Activated CD4-positive, alpha-beta T cell treated with anti-CD3 and anti-CD28 coated beads, Interleukin-2, amount 50 U/mL, for 4 hours (primary cell): ENCODE measurements around the gene PRKN.

Experiments used
- DNase-seq, 2 experiments: peaks; one replicate each; pipeline ENCODE4 v3.0.0-alpha.2; 2020

Gene PRKN

DNA sequence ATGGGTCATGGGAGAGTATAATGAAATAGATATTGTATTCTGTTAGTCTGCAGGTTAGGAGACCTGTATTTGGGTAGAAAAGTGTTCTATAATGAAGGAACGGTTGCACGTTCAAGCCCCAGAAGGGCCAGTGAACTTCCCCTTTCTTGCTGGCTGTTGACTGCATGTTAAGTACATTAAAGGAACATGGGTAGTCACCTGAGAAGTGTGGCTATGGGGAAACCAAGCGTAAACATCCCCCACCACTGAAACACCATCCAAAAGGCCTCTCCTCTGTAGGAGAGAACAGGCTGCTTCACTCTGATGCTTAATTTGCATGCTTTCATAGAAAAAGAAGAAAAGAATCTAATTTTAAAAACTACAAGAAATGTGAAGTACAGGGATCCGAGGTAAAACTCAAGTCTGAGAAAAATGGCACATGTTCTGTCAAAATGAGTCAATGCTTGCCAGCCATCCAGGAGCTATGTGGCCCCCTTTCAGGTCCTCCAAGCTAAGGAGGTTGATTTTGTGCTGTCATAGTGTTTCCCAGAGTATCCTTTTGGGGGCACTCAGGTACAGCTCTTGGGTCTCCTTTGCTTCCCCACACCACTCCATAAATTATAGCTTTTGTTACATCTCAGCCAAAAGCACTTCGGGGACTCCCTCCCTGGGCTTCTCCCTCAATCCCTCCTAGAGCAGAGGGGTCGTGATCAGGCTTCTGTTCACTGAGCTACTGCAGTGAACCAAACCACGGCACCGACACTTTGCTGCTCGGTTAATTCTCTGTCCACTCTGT, 1170.0 kb downstream of the PRKN start:
- DNase-seq = no peak

DNA sequence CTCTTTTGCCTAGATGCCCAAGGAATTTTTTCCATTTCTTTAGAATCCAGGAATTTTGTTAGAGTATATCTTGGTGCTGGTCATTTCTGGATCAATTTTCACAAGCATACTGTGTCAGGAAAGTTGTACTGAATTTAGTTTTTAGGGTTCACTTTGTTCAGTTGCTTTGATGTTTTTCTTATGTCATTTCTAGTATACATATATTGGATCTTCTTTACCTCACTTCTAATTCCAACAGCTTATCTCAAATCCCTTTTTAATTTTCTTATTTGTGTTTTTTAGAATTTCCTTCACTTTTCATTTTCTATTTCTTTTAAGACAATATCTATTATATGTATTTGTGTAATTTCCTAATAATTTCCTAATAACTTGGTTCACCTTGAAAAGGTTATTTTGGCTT, 1172.7 kb downstream of the PRKN start:
- no peak for DNase-seq

DNA sequence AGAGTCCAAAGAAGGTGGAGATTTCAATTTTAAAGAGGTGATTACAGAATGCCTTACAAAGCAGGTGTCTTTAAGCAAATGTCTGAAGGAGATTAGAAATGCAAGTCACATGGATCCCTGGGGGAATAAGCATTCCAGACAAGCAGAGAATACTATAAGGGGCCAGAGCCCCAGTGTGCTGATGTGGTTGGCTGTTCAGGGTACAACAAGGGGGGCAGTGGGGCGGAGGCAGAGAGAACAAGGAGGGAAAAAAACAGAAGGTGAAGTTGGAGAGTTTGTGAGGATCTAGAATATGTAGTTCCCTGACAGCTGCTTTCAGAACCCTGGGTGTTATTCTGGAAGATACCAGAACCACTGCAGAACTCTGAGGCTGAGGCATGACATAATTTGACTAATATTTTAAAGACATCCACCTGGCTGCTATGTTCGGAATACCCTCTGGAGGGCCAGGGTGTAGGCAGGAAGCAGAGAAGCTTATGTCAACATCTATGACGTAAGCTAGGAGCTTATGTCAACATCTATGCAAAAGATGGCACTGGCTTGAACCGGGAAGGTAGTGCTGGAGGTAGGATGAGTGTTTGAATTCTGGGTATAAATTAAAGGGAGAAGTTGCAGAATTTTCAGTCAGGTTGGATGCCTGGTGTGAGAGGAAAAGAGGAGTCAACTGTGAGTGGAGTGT, 1177.5 kb downstream of the PRKN start:
- DNase-seq = no peak

DNA sequence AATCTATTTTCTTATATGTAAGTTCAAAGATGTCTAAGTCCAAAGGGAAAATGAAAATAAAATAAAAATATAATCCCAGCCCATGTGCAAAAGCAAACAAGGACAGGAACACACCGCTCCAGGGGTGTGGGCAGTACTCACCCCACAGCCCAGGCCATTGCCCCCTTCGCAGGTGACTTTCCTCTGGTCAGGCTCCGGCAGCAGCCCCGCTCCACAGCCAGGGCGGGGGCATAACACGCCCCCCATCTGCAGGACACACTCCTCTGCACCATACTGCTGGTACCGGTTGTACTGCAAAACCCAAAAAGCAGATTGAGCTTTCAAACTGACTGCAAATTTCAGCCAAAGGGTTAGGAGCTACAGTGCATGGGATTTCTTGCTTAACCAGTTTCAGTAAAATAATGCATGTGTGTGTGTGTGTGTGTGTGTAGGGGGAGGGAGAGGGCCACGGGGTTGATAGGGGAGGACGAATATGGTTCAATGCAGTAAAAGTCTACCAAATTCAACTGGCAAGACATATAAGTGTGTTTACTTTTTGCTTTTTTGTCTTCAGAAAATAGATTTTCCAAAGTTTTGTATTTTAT, 1178.8 kb downstream of the PRKN start:
- DNase-seq = no peak

DNA sequence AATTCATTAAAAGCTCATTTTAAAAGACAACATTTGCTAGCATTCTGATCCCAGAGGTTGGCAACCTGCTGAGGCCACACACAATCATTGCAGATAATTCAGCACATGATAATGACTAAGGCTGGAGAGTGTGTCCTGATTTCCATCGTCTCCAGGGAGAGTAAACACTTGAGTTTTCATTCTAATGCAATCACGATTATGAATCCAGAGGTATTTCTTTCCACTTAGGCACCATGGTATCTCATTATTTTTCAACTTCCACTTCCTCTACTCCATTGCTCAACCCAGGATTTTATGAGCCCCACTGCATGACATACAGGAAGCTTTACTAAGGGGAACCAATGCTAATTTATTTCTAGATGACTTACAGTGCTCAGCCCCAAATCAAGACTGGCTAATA, 1179.9 kb downstream of the PRKN start:
- no peak for DNase-seq

DNA sequence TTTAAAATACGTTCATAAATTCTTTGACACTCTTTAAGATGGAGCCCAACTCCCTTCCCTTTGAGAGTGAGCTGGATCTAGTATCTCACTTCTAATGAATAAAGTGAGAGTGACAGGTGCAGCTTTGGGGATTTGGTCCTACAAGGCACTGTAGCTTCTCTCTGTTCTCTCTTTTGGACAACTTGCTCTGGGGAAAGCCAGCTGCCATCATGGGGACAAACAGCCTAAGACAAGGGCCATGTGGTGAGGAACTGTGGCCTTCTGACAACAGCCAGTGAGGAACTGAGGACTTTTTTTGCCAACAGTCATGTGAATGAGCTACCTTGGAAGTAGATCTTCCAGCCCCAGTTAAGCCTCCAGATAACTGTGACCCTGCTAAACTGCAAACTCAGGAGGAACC, 1180.9 kb downstream of the PRKN start:
- DNase-seq = no peak

DNA sequence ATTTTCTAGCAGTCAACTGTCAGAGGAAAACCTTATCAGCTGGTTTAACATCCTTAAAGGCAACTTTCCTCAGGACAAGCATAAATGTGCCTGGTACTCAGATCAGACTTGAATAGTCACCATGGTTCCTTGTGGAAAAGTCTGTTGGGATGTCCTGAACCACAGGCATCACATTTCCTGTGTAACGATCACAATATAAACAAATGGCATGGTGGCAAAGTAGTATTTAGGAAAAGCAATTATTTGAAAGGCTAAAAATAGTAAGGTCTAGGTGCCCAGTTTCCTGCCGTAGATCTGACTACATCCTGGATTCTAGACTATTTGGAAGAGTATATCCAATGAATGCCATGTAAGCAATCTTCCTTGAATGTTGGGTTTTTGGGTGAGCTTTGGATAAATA, 1181.8 kb downstream of the PRKN start:
- no peak for DNase-seq

DNA sequence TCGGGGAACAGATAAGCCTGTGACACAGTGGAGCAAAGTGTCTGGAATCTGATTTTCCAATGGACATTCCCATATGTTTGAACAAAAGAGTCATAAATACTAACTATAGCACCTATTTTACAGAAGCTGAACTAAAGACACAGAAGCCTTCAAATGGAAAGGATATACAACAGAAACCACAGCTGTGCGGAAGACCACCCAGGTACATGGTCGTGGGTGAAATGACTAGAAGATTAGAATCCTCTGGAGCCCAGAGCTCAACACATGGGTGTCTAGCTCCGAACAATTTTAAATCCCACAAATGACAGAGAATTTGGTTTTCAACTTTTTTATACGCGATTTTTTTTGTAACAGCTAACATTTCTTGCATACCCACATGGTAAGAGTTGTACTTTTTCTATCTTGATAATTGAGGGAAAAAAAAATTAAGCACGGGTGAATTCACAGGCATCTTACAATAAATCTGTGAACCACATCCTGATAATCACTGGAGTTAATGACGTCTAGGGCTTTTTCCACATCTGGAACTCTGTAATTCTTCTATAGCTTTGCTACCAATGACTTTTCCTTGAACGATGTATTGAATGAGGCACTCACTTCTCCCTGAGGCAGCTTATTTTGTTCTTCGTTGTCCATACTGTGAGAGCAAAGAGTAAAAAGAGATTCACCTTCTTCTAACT, 1182.6 kb downstream of the PRKN start:
- DNase-seq = no peak

DNA sequence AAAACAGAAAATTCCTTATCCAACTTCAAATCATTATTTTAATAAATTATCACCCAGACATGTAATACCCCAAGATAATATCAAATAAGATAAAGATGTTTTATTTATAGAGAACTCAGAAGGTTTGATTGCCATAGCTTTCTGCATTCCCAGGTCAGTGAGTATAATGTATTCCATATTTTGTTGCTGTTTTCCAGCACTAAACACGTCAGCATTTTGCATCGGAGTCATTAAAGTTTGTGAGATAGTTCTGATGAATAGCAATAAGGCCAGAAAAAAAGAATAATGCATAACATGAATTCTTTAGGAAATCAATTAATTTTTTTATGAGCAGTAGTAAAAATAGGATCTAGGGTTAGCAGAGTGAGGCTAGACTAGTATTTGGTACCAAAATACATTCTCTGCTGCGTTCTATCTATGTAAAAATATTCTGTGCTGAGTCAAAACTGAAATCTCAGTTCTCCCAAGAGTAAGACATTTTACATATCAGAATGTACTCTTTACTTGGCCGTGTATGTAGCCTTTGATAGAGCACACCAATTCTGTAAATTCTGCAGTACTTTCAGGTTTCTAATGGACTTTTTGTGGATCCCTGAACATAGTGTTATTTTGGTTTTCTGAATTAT, 1183.8 kb downstream of the PRKN start:
- no peak for DNase-seq

DNA sequence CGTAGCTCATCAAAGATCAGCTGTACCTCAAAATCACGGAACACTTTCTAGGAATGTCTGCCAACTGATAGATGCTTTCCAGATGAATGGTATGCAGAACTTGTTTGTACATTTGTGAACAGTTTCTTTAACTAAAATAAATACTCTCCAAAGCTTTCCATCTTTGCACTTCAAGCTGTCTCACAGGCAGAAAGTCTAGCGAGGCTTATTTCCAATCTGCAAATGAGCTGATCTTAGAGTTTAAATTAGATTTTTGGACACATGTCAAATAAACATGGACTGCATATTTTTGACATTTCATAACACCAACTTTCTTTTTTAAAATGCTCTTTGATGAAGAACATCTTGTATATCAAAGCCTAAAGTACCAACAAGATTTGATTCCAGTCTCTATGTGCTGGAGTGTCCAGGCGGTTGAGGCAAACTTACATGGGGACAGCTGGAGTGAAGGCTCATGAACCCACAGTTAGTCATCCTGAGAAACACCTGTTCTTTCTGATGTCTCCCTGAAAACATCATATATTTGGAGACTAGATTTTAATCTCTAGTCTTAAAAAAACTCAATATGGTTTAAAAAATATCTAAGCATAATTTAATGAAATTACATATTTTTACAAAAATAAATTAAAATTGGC, 1185.1 kb downstream of the PRKN start:
- DNase-seq = no peak

DNA sequence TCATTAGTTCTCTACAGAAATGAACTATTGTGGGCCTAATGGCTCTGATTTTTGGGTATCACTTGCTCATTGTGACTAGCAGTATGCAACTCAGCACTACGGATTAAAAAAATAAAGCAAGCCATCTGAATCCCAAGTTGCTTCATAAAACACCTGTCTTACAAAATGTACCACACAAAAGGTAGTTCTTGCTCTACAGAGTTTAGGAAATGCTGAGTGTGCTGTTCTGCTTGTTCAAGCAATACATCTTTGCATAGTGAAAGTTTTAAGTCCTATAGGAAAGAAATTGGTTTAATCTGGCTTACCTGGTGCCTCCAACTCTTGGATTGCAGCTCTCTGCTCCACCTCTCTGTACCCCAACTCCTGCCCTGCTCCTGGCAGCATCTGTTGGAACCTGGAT, 1187.0 kb downstream of the PRKN start:
- no peak for DNase-seq

DNA sequence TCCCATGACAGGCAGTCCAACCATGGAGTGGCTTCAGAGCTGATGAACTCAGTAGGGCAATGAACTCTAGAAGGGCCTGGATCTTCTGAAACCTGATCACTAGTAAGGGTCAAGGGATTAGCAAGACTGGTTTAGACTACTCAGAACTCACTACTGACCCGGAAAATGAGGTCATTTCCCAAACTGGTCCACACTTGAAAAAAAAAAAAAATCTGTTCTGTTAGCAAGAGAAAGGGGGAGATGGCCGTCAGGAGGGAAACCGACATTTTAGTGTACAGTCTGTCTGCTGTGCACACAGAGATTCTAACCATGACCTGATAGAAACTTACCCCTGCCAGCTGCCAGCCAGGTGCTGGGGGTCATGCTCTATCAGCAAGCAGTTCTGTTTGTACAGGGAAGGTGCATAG, 1191.3 kb downstream of the PRKN start:
- DNase-seq = no peak

DNA sequence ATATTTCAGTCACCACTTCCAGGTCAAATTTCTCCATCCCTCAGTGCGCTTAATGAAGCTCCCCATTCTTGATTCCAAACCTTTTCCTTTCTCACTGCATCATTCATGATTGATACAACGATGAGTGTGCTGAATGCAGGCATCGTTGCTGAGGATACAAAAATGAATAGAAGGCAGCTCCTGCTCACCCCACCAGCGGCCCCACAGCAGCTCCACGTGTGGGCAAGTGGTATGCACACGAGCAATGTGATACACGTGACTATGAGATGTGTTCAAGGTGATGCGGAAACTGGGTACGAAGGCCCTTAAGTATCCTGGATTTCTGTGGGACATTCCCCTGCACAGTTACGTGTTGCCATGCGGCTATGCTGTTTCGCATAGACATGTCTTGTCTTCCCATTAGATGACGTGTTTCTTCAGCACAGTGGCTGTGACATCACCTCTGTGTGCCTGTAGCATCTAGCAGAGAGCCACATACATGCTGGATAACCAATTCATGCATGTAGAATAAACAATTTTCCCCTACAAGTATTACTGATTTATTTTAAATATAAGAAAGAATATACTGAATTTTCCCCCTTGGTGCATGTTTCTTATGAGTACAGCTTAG, 1193.2 kb downstream of the PRKN start:
- no peak for DNase-seq

DNA sequence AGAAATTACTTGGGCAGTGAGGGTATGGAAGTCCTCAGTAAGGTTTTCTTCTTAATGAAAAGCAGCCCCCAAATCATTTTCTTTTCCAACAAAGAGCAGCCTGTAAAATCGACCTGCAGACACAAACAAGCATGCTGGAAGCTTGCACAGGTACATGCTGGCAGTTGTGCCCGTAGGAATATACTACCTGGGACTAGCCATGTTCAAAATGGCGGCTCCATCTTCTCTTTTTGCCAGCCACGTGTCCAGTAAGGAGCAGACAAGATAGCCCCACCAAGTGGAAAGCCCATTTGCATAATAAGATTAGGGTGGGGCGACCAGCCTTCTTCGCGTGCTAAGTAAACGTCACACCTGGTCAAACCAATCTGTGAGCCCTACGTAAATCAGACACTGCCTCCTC, 1194.3 kb downstream of the PRKN start:
- no peak for DNase-seq

DNA sequence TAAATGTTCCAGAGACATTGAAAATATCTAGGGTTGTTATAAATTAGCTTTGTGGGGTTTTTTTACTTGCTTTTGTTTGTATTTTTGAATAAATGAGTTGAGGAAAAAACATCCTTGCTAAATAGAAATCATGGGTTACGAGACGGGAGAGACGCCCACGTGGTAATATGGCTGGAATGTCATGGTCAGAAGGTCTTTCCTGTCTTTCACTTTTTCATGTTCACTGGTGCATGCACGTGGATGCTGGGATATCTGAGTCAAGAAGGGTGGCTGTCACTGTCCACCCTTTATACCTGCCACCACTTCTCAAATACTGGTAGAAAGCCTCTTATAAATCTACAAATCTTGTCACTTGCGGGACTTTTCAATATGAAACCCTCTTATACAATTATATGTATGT, 1195.0 kb downstream of the PRKN start:
- no peak for DNase-seq

DNA sequence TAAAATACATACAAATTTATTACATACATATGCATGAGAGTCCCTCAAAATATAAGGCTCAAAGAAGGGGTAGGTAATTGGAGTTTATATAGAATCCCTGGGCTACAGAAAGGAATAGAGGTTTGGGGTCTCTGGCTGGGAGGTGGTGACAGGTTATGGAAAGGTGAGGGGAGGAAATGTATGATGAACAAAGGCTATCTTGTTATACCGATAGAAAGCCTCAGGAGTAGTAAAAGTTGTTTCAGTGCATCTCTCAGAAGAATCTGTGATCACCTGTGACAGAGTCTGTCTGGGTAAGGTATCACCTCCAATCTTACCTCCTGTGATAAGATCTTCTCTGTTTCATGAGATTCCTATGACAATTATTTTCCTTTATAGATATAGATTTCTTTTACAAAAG, 1200.8 kb downstream of the PRKN start:
- no peak for DNase-seq

DNA sequence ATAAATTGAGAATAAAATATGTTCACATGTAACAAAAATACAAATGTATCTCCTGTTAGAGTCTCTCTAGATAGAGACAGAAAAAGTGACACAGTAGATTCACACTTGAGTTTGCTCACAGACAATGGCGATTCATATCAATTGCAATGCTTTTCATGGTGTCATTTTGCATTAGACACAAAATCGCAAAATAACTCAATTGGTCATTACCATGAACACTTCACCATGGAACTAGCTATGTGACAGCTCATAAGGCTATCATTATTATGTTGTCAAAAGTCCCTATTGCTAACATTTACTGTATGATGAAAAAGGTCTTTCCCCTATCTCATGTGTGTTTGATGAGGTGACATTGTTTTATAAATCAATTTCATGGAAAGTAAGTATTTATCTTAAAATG, 1204.2 kb downstream of the PRKN start:
- no peak for DNase-seq

DNA sequence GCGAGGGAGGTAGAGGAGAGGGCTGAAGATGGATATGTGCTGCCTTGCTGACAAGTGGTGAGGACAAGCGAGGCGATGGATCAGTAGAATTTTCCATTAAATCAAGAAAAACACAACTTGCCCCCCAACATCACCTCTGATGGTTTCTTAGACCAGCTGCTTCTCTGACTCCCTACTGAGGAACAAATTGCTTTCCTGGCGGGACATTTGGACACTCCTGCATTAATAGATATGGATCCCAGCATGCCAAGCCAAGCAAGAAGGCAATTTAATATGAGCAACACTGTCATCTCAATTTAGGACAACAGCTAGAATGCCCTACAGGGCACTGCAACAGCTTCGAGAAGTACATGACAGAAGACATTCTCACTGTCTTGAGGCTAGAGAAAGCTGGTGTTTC, 1205.3 kb downstream of the PRKN start:
- no peak for DNase-seq

DNA sequence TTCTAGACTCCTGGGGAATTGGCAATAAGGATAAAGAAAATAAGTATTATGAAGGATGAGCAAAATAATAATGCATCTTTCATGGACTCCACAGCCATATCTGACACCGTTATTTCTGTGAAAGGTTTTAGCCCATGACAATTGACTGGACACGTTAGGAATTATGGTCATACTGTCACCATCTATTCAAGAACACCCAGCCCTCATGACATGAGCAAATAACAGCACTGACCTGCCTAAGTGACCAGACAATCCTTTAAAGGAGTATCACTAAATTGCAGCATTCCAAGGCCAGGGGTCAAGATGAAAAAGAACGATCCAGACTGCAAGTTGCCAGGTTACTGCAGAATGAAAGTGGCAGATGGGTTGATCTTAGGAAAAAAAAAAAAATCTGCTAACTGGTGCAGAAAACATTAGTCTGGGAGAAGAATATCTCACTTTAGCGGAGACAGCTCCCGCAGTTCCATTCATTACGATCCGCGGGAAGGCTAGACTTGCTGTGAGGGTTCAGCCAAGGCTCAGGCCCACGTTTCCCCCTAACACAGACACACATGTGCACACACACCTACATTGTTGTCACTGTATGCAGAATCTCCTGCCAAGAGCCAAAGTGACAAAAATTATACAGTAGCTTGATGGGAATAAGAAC, 1216.0 kb downstream of the PRKN start:
- no peak for DNase-seq

DNA sequence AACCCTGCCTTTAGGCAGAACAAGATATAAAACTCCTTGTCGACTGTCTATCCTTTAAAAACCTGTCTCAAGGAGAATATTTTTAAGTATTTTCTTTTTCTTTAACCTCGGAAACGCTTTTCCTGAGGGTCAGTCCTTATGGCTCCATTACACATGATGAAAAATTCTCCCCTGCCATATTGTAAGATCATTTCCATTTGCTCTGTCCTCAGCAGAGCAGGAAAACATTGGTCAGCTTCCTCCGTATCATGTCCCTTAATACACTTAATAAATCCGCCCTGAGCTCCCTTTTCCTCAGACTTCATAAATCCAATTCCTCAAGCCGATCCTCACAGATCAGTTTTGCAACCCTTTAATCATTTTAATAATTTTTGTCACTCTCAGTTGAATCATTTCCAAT, 1219.2 kb downstream of the PRKN start:
- DNase-seq = no peak

DNA sequence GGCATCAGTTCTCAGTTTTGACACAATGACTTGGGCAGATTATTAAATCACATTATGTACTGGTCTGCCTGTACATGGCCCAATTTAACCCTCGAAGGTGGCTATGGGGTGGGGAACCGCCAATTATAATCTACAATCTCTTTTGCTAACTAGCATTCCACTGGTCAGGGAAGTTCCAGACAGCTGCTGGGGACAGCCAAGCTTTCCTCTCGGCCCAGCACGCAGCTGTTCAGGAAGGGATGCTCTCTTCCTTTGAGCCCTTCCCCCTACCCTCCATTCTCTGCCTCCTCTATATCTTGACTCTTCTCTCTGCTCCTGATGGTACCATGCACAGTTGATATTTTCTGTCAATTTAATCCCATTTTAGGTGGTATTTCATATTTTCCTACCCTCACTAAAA, 1220.2 kb downstream of the PRKN start:
- DNase-seq = no peak

DNA sequence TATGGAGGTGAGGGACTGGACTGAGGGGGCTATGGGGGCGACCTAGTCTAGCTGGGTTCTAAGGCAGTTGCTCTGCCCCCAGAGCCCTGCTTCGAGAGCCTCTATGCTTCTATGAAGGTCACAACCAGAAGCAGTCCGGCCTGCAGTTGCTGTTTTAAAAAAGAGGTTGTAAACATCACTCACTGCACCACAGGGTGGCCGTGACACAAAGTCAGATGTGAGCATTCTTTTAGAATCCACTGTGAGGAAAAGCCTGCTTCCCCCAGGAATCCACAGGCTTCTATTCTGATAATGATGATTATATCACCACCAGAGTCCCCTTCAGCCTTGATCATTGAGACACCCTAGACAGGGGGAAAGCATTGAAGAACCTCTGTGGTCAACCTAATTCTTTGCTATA, 1224.0 kb downstream of the PRKN start:
- no peak for DNase-seq
